HG03442 (cell line): Measurements from ENCODE around the gene CHI3L1.

Experiments
- ATAC-seq: cut with Tn5 transposase; IDR thresholded peaks from one replicate; pipeline ENCODE4 v1.9.1; 2021; ENCODE audit warnings: mild to moderate bottlenecking, moderate library complexity; ENCODE audit not compliant: unreplicated experiment

The CHI3L1 gene

GRCh38 chr1:203169770-203170520 lies 16.6 kb downstream of the CHI3L1 start:
- ATAC-seq, result no peak

- no peak for ATAC-seq
Measured at GRCh38 chr1:203168991-203169390, 17.5 kb downstream of the CHI3L1 start.

GRCh38 chr1:203168256-203168786 lies 18.2 kb downstream of the CHI3L1 start:
- no peak for ATAC-seq

GRCh38 chr1:203167913-203168200 lies 18.6 kb downstream of the CHI3L1 start:
- ATAC-seq, result no peak

GRCh38 chr1:203167026-203167912 lies 19.2 kb downstream of the CHI3L1 start:
- ATAC-seq, result no peak

DNA sequence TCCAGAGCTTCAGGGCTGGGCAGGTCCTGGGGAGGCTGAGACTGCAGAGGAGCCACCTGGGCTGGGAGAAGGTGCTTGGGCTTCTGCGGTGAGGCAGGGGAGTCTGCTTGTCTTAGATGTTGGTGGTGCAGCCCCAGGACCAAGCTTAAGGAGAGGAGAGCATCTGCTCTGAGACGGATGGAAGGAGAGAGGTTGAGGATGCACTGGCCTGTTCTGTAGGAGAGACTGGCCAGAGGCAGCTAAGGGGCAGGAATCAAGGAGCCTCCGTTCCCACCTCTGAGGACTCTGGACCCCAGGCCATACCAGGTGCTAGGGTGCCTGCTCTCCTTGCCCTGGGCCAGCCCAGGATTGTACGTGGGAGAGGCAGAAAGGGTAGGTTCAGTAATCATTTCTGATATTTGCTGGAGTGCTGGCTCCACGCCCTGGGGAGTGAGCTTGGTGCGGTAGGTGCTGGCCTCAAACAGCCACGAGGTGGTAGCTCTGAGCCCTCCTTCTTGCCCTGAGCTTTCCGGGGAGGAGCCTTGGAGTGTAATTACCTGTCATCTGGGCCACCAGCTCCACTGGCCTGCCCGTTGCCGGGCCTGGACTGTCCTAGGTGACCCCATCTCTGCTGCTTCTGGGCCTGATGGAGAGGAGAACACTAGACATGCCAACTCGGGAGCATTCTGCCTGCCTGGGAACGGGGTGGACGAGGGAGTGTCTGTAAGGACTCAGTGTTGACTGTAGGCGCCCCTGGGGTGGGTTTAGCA lies 20.1 kb downstream of the CHI3L1 start:
- ATAC-seq, result no peak

DNA sequence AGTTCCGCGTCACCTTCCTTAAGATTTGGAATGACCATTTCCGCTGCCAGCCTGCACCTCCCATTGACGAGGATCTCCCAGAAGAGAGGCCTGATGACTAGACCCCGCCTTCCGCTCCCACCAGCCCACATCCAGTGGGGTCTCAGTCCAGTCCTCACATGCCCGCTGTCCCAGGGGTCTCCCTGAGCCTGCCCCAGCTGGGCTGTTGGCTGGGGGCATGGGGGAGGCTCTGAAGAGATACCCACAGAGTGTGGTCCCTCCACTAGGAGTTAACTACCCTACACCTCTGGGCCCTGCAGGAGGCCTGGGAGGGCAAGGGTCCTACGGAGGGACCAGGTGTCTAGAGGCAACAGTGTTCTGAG lies 20.7 kb downstream of the CHI3L1 start:
- no peak for ATAC-seq

- ATAC-seq, result no peak
Measured at GRCh38 chr1:203165101-203165799, 21.3 kb downstream of the CHI3L1 start.

- no peak for ATAC-seq
Measured at GRCh38 chr1:203163891-203164635, 22.4 kb downstream of the CHI3L1 start.

GRCh38 chr1:203162403-203162802 lies 24.1 kb downstream of the CHI3L1 start:
- no peak for ATAC-seq

DNA sequence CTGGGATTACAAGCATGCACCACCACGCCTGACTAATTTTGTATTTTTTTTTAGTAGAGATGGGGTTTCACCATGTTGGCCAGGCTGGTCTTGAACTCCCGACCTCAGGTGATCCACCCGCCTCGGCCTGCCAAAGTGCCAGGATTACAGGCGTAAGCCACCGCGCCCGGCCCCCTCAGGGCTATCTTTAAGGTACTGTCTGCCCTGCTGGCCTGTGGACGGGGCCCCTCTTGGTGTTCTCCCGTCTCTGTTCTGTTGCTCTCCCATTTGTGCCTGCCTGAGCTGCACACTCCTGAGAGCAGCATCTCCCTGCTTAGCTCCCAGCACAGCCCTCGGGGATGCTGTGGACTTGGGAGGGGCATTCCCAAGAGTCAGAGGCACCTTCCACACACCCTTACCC lies 24.8 kb downstream of the CHI3L1 start:
- ATAC-seq, result no peak

GRCh38 chr1:203161175-203161574 lies 25.3 kb downstream of the CHI3L1 start:
- ATAC-seq, result no peak

GRCh38 chr1:203159844-203160243 lies 26.7 kb downstream of the CHI3L1 start:
- no peak for ATAC-seq

DNA sequence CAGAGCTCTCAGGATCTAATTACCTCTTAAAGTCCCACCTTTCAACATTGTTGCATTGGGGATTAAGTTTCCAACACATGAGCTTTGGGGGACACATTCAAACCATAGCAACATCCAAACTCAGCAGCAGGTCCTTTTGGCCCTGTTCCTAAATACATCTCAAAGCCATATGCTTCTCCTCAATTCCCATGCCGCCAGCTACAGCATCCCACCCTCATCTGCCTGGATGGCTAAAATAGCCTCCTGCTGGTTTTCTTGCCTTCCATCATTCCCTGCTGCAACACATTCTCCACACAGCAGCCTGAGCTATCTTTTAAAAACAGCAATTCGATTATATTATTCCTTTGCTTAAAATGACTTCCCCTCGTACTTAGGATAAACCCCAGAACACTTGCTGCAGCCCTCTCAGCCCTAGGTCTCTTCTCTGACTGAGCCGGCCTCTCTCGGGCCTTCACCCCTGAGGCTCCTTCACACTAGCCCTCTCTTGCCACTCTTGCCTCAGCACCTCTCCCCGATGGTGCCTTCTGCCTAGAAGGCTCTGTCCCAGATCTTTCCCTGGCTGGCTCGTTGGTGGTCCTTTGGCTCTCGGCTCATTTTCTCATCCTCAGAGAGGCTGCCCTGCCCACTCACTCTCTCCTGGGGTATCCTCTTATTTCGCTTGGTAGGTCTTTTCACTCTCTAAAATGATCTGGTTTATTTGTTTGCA lies 27.4 kb downstream of the CHI3L1 start:
- ATAC-seq, result no peak

DNA sequence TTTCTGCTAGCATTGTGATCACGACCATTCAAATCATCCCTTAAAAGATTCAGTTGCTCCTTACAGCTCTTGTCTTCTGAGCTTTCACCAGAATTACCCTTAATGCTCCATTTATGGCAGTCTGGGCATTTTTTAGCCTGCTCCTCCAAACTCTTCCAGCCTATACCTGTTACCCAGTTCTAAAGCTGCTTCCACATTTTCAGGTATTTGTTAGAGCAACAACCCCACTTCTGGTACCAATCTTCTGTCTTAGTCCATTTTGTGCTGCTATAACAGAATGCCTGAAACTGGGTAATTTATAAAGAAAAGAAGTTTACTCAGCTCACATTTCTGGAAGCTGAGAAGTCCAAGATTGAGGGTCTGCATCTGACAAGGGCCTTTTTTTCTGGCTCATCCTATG lies 28.1 kb downstream of the CHI3L1 start:
- no peak for ATAC-seq

DNA sequence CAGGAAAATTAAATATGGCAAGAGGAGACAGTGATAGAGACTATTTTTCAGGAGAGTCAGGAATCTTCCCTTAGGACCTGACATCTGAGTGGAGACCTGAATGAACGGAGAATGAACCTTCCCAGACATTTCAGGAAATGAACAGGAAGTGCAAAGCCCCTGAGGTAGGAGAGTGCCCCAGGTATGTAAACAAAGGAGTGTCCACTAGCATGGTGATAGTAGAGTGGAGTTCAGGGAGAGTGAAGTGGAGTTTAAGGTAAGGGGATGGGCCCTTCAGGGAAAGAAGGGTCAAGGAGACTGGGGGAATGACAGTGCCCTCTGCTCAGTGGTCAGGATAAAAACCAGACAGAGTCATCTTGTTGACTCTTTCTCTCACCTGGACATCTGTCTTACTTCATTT lies 30.2 kb downstream of the CHI3L1 start:
- ATAC-seq, result no peak

DNA sequence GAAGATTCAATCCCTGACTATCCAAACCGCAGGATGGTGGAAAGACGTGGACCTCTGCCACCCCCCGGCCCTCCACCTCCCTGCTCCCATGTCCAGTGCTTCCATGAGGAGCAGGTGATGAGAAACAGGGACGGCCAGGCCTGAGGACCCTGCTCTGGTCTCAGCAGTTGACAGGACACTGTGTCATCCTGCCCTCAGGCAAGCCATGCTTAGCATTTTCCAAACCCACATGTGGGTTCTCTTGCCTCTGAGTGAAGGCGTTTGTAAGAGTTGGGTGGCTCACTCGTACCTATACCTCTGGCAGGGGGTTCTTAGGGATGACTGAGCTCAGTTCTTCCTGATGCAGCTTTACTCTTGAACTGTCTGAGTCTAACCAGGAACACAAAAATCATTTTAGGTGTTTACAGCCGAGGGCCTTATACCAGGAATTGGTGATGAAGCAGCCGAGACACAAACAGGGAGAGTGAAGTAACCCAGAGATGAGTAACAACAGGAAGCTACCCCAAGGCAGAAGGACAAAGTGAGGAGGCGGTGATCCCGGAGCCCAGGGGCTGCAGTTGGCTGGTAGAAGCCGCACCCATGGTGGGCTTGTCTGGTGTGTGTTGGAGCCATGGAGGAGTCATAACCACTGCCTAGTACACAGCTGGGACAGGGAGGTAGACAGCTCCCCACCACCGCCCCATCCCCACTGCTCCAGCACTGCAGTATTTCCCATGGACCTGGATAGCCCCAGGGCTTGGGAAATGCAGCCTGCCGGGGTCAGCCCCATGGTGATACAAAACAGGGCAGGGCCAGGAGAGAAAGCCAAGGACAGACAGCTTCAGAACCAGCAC lies 32.3 kb downstream of the CHI3L1 start:
- no peak for ATAC-seq

DNA sequence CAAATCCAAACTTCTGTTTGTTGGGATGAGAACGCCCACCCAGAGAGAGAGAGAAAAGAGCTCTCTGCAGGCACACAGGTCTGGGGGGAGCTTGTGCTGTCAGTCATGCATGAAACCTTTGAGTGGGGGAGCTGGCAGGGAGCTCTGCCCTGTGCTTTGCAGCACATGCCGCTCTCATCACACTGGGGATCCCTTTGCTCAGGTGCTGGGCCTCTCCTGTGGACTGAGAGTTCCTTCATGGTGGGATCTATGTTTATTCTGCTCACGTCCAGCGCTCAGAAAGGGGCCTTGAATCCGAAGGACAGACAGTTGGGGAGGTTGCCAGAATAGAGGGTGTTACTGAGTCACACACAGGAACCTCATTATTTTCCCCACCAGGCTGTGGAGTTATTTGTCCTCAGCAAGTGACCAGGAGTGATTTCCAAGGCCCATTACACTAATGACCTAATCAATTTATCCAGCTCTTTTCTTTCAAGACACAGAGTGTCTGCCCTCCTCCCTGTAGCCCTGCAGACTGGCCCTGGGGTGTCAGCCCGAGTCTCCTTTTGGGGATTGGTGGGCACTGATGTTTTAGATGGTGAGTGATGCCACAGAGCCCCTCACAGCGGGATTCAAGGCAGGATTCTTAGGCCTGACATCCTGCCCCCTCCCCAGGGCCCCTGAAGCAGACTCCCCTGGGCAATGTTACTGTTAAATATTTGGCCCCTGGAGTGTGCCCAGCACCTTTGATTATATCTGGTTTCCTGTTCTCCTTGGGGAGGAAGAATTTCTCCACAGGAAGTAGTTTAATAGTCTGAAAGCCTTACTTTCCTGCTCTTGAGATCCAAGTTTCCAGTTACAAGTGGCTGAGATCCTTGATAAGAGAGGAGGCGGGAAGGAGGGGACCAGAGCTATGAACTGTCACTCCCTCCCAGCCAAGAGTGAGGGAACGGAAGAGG lies 33.2 kb downstream of the CHI3L1 start:
- no peak for ATAC-seq
